IMR-90 (cell line): ENCODE measurements around the gene STXBP6. TPM values are rescaled to one million over a fixed set of nuclear protein-coding genes. Genes with fewer than 3 reads are reported as not detected.

ENCODE experiments used
- ATAC-seq: fragments of 200-7000 bp; cut with Tn5 transposase; 2 replicates; pipeline ENCODE4 v1.9.1; 2020; ENCODE audit warnings: low read depth, mild to moderate bottlenecking, moderate library complexity
- BruUV-seq: library from RNA; stranded (reverse); fragments of 400-500 nt; replicated peaks from 2 replicates; lab custom pipeline; 2021; lab: Mats Ljungman, UMichigan
- CTCF ChIA-PET: fragments of 300-600 bp; formaldehyde crosslinking; extraction: SDS; loops from one replicate; lab custom pipeline; 2021; ENCODE audit warnings: antibody characterized with exemption; lab: Yijun Ruan, JAX
- POLR2A ChIA-PET: fragments of 300-600 bp; sonication (Branson Sonifier 250); formaldehyde crosslinking; loops from one replicate; lab custom pipeline; 2022; ENCODE audit warnings: antibody characterized with exemption; ENCODE audit not compliant: unreplicated experiment; lab: Charles Lee
- DNase-seq: peaks from one replicate; pipeline ENCODE4 v3.0.0; 2013
- H2AFZ ChIP-seq: replicated peaks from 2 replicates; pipeline ENCODE3; 2013; ENCODE audit warnings: low read length, mild to moderate bottlenecking; ENCODE audit not compliant: poor library complexity
- H2AK5ac ChIP-seq: 2 replicates; pipeline ENCODE4 v1.6.1; 2013; ENCODE audit warnings: low read depth, low read length, inconsistent platforms
- H2AK9ac ChIP-seq: replicated peaks from 2 replicates; pipeline ENCODE3; 2013; ENCODE audit warnings: mild to moderate bottlenecking, low read depth, low read length, moderate library complexity; ENCODE audit not compliant: poor library complexity
- H2BK120ac ChIP-seq: 2 replicates; pipeline ENCODE4 v1.6.1; 2013; ENCODE audit warnings: low read depth, low read length, inconsistent platforms
- H2BK15ac ChIP-seq: 3 replicates; pipeline ENCODE4 v1.6.1; 2013; ENCODE audit warnings: low read depth, low read length, inconsistent platforms
- H2BK20ac ChIP-seq: 2 replicates; pipeline ENCODE4 v1.6.1; 2013; ENCODE audit warnings: low read depth, mild to moderate bottlenecking, inconsistent platforms, low read length, moderate library complexity
- H2BK5ac ChIP-seq: 2 replicates; pipeline ENCODE4 v1.6.1; 2013; ENCODE audit warnings: mild to moderate bottlenecking, low read depth, low read length, inconsistent platforms; ENCODE audit not compliant: poor library complexity, severe bottlenecking
- H3K14ac ChIP-seq: replicated peaks from 2 replicates; pipeline ENCODE4 v1.6.1; 2013; ENCODE audit warnings: low read depth, low read length, inconsistent platforms
- H3K18ac ChIP-seq: 2 replicates; pipeline ENCODE4 v1.6.1; 2013; ENCODE audit warnings: low read depth, low read length, control low read depth
- H3K23ac ChIP-seq: 2 replicates; pipeline ENCODE4 v1.6.1; 2013; ENCODE audit warnings: low read depth, low read length, inconsistent platforms
- H3K27ac ChIP-seq: 2 replicates; pipeline ENCODE4 v1.5.1; 2013; ENCODE audit warnings: mild to moderate bottlenecking, control low read depth, low read length; ENCODE audit not compliant: insufficient read depth
- H3K27me3 ChIP-seq: 2 replicates; pipeline ENCODE4 v1.6.1; 2013; ENCODE audit warnings: low read length; ENCODE audit not compliant: control insufficient read depth, insufficient read depth
- H3K36me3 ChIP-seq: 2 replicates; pipeline ENCODE4 v1.6.1; 2013; ENCODE audit warnings: low read length, mixed read lengths; ENCODE audit not compliant: control insufficient read depth, insufficient read depth
- H3K4ac ChIP-seq: 2 replicates; pipeline ENCODE4 v1.6.1; 2013; ENCODE audit warnings: low read depth, low read length, inconsistent platforms
- H3K4me1 ChIP-seq: 2 replicates; pipeline ENCODE4 v1.6.1; 2013; ENCODE audit warnings: low read length, mixed read lengths; ENCODE audit not compliant: control insufficient read depth, insufficient read depth
- H3K4me2 ChIP-seq: 2 replicates; pipeline ENCODE4 v1.6.1; 2013; ENCODE audit warnings: low read depth, mild to moderate bottlenecking, control low read depth, low read length, moderate library complexity
- H3K4me3 ChIP-seq: 2 replicates; pipeline ENCODE4 v1.5.1; 2013; ENCODE audit warnings: low read depth, mild to moderate bottlenecking, control low read depth, low read length, moderate library complexity; ENCODE audit not compliant: insufficient read depth
- H3K56ac ChIP-seq: 2 replicates; pipeline ENCODE4 v1.6.1; 2013; ENCODE audit warnings: low read length, inconsistent platforms; ENCODE audit not compliant: insufficient read depth; ENCODE audit errors: extremely low read depth
- H3K79me1 ChIP-seq, 2 experiments: 2 replicates each; pipeline ENCODE4 v1.6.1; 2013; ENCODE audit warnings: low read length in 2 of 2, inconsistent platforms in 1 of 2, low read depth in 1 of 2
- H3K9ac ChIP-seq: 2 replicates; pipeline ENCODE4 v1.6.1; 2013; ENCODE audit warnings: low read depth, low read length, control low read depth
- H3K9me1 ChIP-seq: 2 replicates; pipeline ENCODE4 v1.6.1; 2013; ENCODE audit warnings: low read length, inconsistent platforms; ENCODE audit not compliant: insufficient read depth
- H3K9me3 ChIP-seq: 2 replicates; pipeline ENCODE4 v1.6.1; 2013; ENCODE audit warnings: low read length; ENCODE audit not compliant: control insufficient read depth, insufficient read depth
- H4K20me1 ChIP-seq: 2 replicates; pipeline ENCODE4 v1.6.1; 2013; ENCODE audit warnings: low read length, inconsistent platforms; ENCODE audit not compliant: insufficient read depth
- H4K5ac ChIP-seq: 2 replicates; pipeline ENCODE4 v1.6.1; 2013; ENCODE audit warnings: mild to moderate bottlenecking, low read depth, low read length, control low read depth
- H4K8ac ChIP-seq, 2 experiments: 2 replicates each; pipeline ENCODE4 v1.6.1; 2013; ENCODE audit warnings: low read depth in 2 of 2, low read length in 2 of 2, control low read depth in 1 of 2, inconsistent platforms in 1 of 2
- H4K91ac ChIP-seq: 2 replicates; pipeline ENCODE4 v1.6.1; 2013; ENCODE audit warnings: low read depth, low read length, inconsistent platforms; ENCODE audit not compliant: insufficient read depth
- BHLHE40 ChIP-seq: fragments of 150-350 bp; IDR thresholded peaks from 2 replicates; pipeline ENCODE4 v1.6.1; 2016; ENCODE audit warnings: mild to moderate bottlenecking, low read depth, low read length
- CHD1 ChIP-seq: IDR thresholded peaks from 2 replicates; pipeline ENCODE4 v1.6.1; 2012; ENCODE audit warnings: low read depth, low read length, improper control_type of control experiment
- MAFK ChIP-seq: IDR thresholded peaks from 2 replicates; pipeline ENCODE4 v1.6.1; 2012; ENCODE audit warnings: low read depth, low read length, improper control_type of control experiment
- RAD21 ChIP-seq: IDR thresholded peaks from 2 replicates; pipeline ENCODE4 v1.6.1; 2012; ENCODE audit warnings: low read length, improper control_type of control experiment
- WGBS, 2 experiments: methylation state at CpG; one replicate each; pipeline versions ENCODE4 v1.1.5 to v1.1.7; 2013; ENCODE audit warnings: missing lambda C conversion rate in 2 of 2; ENCODE audit not compliant: insufficient read length in 1 of 2; ENCODE audit errors: extremely low coverage in 2 of 2; 5-methylcytosine and 5-hydroxymethylcytosine counted together
- dilution Hi-C: fragments of 300-500 bp; cut with HindIII; formaldehyde crosslinking; loops from one replicate; pipeline ENCODE4 v1.14.3; 2018; ENCODE audit warnings: low sequenced_read_pairs; ENCODE audit not compliant: unreplicated experiment
- in situ Hi-C: fragments of 300-500 bp; cut with MboI; formaldehyde crosslinking; loops from 3 replicates; pipeline ENCODE4 v1.14.3; 2019; ENCODE audit warnings: low sequenced_read_pairs, inconsistent platforms, mixed read lengths
- intact Hi-C: fragments of 100-400 bp; cut with micrococcal nuclease; formaldehyde crosslinking; loops from 2 replicates; pipeline ENCODE4 v1.10.0; 2022
- polyA plus RNA-seq, 3 experiments: library from polyadenylated mRNA; depleted of rRNA; stranded (reverse); fragments of >200 nt; gene quantifications; 2 replicates each; pipeline ENCODE4 v1.2.3, GENCODE V29; 2012; ENCODE audit warnings: low replicate concordance in 1 of 3
- total RNA-seq: library from RNA; depleted of rRNA; stranded (reverse); fragments of >200 nt; gene quantifications from 2 replicates; pipeline ENCODE4 v1.2.3, GENCODE V29; 2012

Gene STXBP6
- total and polyA plus RNA-seq, 2 of the 4 experiments (the other 2 are of a cell fraction), result 14.2 to 14.3 TPM

GRCh38 chr14:24978862-24979724 lies 70.9 kb downstream of the STXBP6 start (continued):
- no peak for TF ChIP-seq MAFK

- in situ Hi-C loops, result no loop called here
- Histone ChIP-seq H3K79me1 (0 out of 4 replicates have a peak, but pooled peaks cover 0 to 3% of the 10 kb centered on the region in 2 experiments), H3K18ac (no peak overlapping the region), H3K4me3 (no peak overlapping the region), H4K91ac (no peak overlapping the region), H3K56ac (no peak overlapping the region), H3K9ac (no peak overlapping the region), H3K4me1 (no peaks in the 10 kb centered on the region; the same call in 1 of the 2 replicates), H3K36me3 (no peaks in the 10 kb centered on the region), H3K27ac (no peak overlapping the region), H3K4me2 (no peak overlapping the region), H2AK5ac (no peak overlapping the region), H4K20me1 (no peaks in the 10 kb centered on the region), H3K27me3 (no peaks in the 10 kb centered on the region), H2BK5ac (no peak overlapping the region), H2AK9ac (no peak overlapping the region), H2BK120ac (no peak overlapping the region), H3K4ac (no peak overlapping the region), H3K23ac (no peak overlapping the region), H2BK15ac (no peak overlapping the region), H4K5ac (no peak overlapping the region), H3K9me3 (no peaks in the 10 kb centered on the region), H2BK20ac (no peak overlapping the region), H4K8ac (no peak overlapping the region), H2AFZ (no peak overlapping the region), H3K14ac (no peak overlapping the region), H3K9me1 (no peaks in the 10 kb centered on the region)
- dilution Hi-C loops, result no loop called here
- ChIA-PET POLR2A (no interaction called here), CTCF (interaction anchor here (0.6 kb wide), 2 partner anchors 14 to 156 kb away, joined by 3 to 5 read pairs; no protein-coding TSS in a partner anchor)
- no TSS peak for BruUV-seq
- ATAC-seq (no peak), DNase-seq (no peak)
- intact Hi-C loops, result no loop called here
- TF ChIP-seq MAFK (no peak), RAD21 (no peak), CHD1 (no peak), BHLHE40 (no peak)
- no CpG with 5 or more reads among the region's 3 CpGs for WGBS, 2 experiments
Observed at GRCh38 chr14:24976602-24977001, 73.3 kb downstream of the STXBP6 start.
